Activated CD8-positive, alpha-beta T cell treated with anti-CD3 and anti-CD28 coated beads for 36 hours (primary cell): ENCODE data around the gene COL21A1. TPM values are rescaled to one million over a fixed set of nuclear protein-coding genes. Genes with fewer than 3 reads are reported as not detected.

Source experiments
- ATAC-seq: fragments of 200-7000 bp; cut with Tn5 transposase; one replicate; pipeline ENCODE4 v1.10.0; 2021; ENCODE audit warnings: mild to moderate bottlenecking, moderate library complexity
- CTCF ChIA-PET: fragments of 350-600 bp; sonication (Branson Sonifier 250); formaldehyde crosslinking; loops from one replicate; lab custom pipeline; 2021; ENCODE audit warnings: antibody characterized with exemption; lab: Charles Lee
- POLR2A ChIA-PET: fragments of 350-600 bp; sonication (Branson Sonifier 250); formaldehyde crosslinking; loops from one replicate; lab custom pipeline; 2021; ENCODE audit warnings: antibody characterized with exemption; lab: Charles Lee
- DNase-seq: peaks from one replicate; pipeline ENCODE4 v3.0.0-alpha.2; 2020
- H3K27ac Mint-ChIP-seq: one replicate; pipeline ENCODE4 v1.8.0; 2021; ENCODE audit warnings: mild to moderate bottlenecking, mixed read lengths
- H3K27me3 Mint-ChIP-seq: one replicate; pipeline ENCODE4 v1.8.0; 2021; ENCODE audit warnings: mixed read lengths
- H3K36me3 Mint-ChIP-seq: one replicate; pipeline ENCODE4 v1.8.0; 2021; ENCODE audit warnings: low read depth, mixed read lengths
- H3K4me1 Mint-ChIP-seq: one replicate; pipeline ENCODE4 v1.8.0; 2021; ENCODE audit warnings: low read depth, mixed read lengths
- H3K4me3 Mint-ChIP-seq: one replicate; pipeline ENCODE4 v1.8.0; 2021; ENCODE audit warnings: mild to moderate bottlenecking, moderate library complexity, mixed read lengths
- H3K9me3 Mint-ChIP-seq: one replicate; pipeline ENCODE4 v1.8.0; 2021; ENCODE audit warnings: mixed read lengths
- intact Hi-C: fragments of 100-400 bp; cut with micrococcal nuclease; formaldehyde crosslinking; loops from one replicate; pipeline ENCODE4 v1.10.0; 2022
- total RNA-seq, 2 experiments: library from RNA; stranded (reverse); gene quantifications; one replicate each; pipeline ENCODE4 v1.2.3, GENCODE V29; 2021
- TF ChIP-seq, protein P1 (sequence below): fragments of 200-600 bp; IDR thresholded peaks from one replicate; pipeline ENCODE4 v1.8.0; 2022; ENCODE audit warnings: antibody characterized with exemption, mild to moderate bottlenecking

The COL21A1 gene
- total RNA-seq, 2 experiments from 2014 or later: not detected

DNA sequence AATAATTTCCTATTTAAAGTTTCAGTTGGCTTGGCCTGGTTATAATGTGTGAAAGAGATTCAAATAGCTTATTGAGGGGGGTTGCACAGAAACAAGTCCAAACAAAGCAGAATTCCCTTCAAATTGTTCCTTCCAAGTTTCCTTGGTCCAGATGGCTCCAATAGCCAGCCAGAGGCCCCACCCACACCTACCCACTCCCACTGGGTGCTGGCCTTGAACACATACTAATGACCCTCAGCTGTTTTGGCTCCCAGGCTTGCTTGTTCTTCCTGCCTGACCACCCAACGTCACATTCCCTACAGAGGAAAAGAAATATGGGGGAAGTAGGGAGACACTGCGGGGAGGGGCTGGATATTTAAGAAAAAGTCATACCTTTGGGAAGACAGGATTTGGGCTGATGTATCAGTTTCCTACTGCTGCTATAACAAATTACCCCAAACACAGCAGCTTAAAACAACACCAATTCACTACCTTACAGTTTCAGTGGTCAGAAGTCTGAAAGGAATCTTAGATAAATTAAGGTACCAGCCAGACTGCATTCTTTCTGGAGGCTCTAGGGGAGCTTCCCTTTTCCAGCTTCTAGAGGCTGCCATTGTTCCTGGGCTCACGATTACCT, 95.7 kb downstream of the COL21A1 start:
- Mint-ChIP-seq H3K9me3 (peaks cover 27% of the 10 kb centered on the region), H3K4me3 (no peak overlapping the region), H3K27ac (no peak overlapping the region), H3K36me3 (no peaks in the 10 kb centered on the region), H3K4me1 (no peaks in the 10 kb centered on the region), H3K27me3 (no peaks in the 10 kb centered on the region)
- no peak for DNase-seq
- ChIA-PET CTCF (no interaction called here), POLR2A (no interaction called here)
- TF ChIP-seq, protein P1, sequence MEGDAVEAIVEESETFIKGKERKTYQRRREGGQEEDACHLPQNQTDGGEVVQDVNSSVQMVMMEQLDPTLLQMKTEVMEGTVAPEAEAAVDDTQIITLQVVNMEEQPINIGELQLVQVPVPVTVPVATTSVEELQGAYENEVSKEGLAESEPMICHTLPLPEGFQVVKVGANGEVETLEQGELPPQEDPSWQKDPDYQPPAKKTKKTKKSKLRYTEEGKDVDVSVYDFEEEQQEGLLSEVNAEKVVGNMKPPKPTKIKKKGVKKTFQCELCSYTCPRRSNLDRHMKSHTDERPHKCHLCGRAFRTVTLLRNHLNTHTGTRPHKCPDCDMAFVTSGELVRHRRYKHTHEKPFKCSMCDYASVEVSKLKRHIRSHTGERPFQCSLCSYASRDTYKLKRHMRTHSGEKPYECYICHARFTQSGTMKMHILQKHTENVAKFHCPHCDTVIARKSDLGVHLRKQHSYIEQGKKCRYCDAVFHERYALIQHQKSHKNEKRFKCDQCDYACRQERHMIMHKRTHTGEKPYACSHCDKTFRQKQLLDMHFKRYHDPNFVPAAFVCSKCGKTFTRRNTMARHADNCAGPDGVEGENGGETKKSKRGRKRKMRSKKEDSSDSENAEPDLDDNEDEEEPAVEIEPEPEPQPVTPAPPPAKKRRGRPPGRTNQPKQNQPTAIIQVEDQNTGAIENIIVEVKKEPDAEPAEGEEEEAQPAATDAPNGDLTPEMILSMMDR: no peak
- no peak for ATAC-seq
- intact Hi-C loops: no loop called here

DNA sequence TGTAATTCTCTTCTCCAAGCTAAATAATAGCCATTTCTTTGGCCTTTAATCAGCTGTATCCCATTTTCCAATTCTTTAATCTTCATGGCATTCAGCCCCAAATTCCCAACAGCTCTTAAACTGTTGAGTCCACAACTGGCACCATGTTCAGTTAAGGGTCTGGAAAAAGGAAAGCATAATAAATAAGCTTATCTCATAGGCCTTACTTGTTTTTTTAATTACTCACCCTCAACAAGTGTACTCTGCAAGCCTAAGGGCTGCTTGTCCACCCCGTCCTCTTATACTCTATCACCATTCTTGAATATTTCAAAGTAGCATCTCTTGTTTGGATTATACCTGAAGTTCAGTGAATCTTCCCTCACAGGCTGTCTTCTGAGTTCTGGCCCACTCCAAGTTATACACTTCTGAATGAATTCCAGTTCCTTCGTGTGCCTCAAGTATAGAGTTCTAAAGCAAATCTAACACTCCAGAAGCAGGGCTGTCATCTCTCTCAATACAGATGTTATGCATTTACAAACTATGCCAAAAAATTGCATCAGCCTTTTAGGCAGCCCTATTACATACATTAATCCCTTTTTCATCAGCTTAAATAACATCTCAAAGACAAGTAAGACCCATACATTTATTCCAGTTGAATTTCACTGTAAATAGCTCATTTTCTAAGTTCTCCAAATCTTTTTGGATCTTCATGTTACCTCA, 98.7 kb downstream of the COL21A1 start:
- TF ChIP-seq, protein P1: no peak

DNA sequence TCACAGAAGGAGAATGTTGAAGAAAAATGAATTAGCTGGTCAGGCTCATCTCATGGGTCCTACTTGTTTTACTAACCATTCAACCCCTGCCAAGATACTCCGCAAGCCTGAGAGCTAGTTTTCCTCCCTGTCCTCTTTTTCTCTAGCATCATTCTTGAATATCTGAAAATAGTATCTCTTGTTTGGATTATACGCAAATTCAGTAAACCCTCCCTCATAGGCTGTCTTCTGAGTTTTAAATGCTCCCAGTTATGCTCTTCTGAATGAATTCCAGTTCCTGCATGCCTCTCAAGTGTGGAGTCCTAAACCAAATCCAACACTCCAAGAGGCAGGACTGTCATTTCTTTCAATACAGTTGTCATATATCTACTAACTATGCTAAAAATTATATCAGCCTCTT, 99.6 kb downstream of the COL21A1 start:
- no peak for ATAC-seq
- H3K4me1 Mint-ChIP-seq: no peaks in the 10 kb centered on the region
- H3K27me3 Mint-ChIP-seq: no peaks in the 10 kb centered on the region
- peaks cover 17% of the 10 kb centered on the region for H3K9me3 Mint-ChIP-seq
- intact Hi-C loops: no loop called here
- ChIA-PET POLR2A (no interaction called here), CTCF (no interaction called here)
- no peak for DNase-seq
- TF ChIP-seq, protein P1: no peak
- no peak overlapping the region for H3K4me3 Mint-ChIP-seq
- H3K36me3 Mint-ChIP-seq: no peaks in the 10 kb centered on the region
- H3K27ac Mint-ChIP-seq: no peak overlapping the region

More for the DNA sequence above, 98.7 kb downstream of the COL21A1 start:
- ChIA-PET CTCF (no interaction called here), POLR2A (no interaction called here)
- Mint-ChIP-seq H3K9me3 (peaks cover 18% of the 10 kb centered on the region), H3K27me3 (no peaks in the 10 kb centered on the region), H3K4me3 (no peak overlapping the region), H3K4me1 (no peaks in the 10 kb centered on the region), H3K27ac (no peak overlapping the region), H3K36me3 (no peaks in the 10 kb centered on the region)
- intact Hi-C loops: no loop called here
- ATAC-seq (no peak), DNase-seq (no peak)

DNA sequence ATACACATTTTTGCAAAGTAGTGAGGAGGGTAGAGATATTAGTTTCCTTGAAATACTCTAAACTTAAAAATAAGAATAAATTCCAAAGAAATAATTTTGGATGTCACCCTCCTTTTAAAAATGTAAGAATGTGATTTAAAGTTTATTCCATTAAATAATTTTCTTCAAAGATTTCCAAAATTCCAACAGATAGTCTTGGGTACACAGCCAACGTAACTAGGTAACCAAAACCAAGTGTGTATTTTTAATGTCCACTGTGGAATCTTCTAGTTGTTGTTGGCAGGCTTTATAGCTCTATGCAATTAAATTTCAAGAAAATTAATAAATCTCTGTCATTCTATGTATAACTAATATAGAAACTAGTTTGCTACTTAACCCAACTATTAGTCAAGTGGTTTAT, 101.3 kb downstream of the COL21A1 start:
- ATAC-seq: no peak
- CTCF ChIA-PET: no interaction called here
- Mint-ChIP-seq H3K4me1 (no peaks in the 10 kb centered on the region), H3K27me3 (no peaks in the 10 kb centered on the region), H3K9me3 (peaks cover 17% of the 10 kb centered on the region), H3K27ac (no peak overlapping the region), H3K36me3 (no peaks in the 10 kb centered on the region), H3K4me3 (no peak overlapping the region)
- POLR2A ChIA-PET: no interaction called here
- no peak for DNase-seq
- intact Hi-C loops: no loop called here
- TF ChIP-seq, protein P1: no peak

DNA sequence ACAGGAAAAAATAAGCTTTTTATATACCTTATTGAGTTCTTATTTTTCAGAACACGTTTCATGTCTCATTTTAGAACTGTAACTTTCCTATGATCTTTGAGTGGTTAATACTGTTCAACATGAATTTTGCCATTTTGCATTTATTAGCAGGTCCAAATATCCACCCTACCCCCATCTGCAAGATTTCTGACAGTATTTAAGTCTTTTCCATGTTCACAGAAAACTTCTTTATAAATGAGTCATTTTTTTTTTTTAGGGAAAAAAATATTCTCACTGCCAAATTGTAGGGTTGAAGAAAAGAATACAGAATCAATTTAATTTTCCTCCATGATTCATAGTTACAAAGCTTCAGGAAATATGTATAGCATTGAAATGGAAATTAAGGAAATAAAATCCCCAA, 101.8 kb downstream of the COL21A1 start:
- H3K9me3 Mint-ChIP-seq: peaks cover 17% of the 10 kb centered on the region
- CTCF ChIA-PET: no interaction called here
- intact Hi-C loops: no loop called here

More for the DNA sequence above, 101.8 kb downstream of the COL21A1 start:
- no peak for ATAC-seq
- no peaks in the 10 kb centered on the region for H3K36me3 Mint-ChIP-seq
- DNase-seq: no peak
- TF ChIP-seq, protein P1: no peak
- H3K4me3 Mint-ChIP-seq: no peak overlapping the region
- POLR2A ChIA-PET: no interaction called here
- H3K27ac Mint-ChIP-seq: no peak overlapping the region
- H3K4me1 Mint-ChIP-seq: no peaks in the 10 kb centered on the region
- no peaks in the 10 kb centered on the region for H3K27me3 Mint-ChIP-seq
